Smooth muscle cell of bladder (primary cell): ENCODE results near the gene ZBTB20. TPM values are rescaled to one million over a fixed set of nuclear protein-coding genes. Genes with fewer than 3 reads are reported as not detected.

Experiments used
- total RNA-seq: library from RNA; depleted of rRNA; stranded (reverse); fragments of >200 nt; gene quantifications from 2 replicates; pipeline ENCODE4 v1.2.3, GENCODE V29; 2014

ZBTB20 gene
- total RNA-seq: 12.6 and 13.8 TPM in 2 replicates

DNA sequence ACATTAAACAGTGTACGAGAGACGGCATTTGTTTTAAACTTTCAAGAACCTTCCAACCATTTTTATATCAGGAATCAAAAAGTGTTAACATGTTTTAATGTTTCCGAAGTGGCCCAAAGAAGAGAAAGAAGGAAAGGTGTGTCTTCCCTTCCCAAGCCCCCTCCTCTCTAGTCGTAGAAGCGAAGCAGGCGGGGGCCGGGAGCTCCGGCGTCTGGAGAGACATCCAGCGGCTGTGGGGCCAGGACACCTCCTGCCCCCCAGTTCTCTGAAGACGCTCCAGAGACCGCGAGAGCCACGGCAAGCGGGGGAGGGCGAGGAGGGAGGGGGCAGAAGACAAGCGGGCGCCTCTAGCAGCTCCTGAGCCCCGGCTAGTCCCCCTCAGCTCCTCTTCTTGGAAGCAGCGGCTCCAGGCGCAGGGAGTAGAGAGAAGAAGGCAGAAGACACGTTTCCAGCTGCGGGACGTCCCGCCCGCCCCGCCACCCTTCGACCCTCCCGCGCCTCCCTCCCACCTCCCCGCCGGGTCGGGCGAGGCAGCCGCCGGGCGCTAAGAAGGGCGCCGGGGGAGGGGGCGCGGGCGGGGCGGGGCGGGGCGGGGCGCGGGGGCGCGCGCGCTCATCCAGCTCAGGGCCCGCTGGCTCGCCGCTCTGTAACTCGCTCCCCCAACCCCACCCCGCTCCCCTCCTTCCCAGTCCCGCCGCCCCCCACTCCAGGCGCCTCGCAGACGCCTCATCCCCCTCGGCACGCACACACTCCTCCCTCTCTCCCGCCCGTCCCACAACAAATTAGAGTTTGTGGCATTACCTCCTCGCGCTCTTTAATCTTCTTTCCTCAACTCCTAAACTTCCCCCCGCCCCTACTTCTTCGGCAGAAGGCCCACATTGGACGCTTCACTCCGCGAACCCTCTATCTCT lies at the start of gene ZBTB20:
ZBTB20 (minus strand) TSS at position 871 of the 911 bp plus-strand sequence.

DNA sequence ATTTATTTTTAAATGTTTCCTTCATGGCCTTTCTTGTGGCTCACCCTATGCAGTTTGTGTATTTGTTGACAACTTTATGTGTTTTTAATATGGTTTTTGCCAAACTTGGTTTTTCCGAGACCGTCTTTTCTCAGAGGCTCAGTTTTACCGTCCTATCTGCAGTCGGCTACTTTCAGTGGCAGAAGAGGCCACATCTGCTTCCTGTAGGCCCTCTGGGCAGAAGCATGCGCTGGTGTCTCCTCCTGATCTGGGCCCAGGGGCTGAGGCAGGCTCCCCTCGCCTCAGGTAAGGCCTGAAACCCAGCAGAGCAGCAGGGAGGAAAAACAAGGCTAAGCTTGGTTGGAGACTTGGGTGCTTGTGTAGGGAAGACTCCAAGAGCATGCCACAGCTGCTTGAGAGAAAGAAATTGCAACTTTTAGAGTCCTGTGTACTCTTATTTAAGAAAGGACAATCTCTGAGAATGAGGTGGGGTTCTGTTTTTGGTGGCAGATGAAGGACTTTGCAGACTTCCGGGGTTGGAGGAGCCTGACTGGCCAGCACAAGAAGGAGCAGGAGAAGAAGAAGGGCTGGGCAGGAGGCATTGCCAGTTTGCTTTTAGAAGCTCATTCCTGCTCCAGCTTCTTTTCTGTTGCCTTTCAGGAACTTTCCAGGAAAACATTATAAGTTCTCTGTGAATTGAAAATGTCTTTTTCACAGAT lies 853.1 kb downstream of the ZBTB20 start, which contains the start of gene TIGIT:
TIGIT (plus strand) TSS at position 191 of the 698 bp plus-strand sequence; CDS start at position 225, 34 bp downstream.

